Measurements from ENCODE around the gene RNF8.
A peak's percentile ranks its signal among the peaks of the same experiment; 100 is the strongest.

Gene RNF8

DNA sequence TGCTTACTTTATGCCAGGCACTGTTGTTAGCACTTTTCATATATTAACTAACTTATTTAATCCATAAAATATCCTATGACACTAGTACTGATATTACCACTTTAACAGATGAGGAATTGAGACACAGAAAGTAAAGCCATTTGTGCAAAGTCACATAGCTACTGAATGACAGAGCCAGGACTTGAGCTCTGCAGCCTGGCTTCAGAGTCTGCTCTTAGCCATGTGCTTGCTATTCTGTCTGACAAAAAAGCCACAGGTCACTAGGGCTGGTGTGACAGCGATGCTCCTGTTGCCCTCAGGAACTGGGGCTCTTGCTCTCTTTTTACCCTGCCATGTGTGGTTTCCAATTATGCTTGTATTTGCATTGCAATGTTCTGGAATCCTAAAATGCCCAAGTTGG lies 44.7 kb upstream of the RNF8 start:
- no peak overlapping the region for H3K4me3 ChIP-seq (ENCODE audit: low read depth, low read length)
- no peak for DNase-seq (ENCODE audit: low read depth)
- TF ChIP-seq, protein P1, sequence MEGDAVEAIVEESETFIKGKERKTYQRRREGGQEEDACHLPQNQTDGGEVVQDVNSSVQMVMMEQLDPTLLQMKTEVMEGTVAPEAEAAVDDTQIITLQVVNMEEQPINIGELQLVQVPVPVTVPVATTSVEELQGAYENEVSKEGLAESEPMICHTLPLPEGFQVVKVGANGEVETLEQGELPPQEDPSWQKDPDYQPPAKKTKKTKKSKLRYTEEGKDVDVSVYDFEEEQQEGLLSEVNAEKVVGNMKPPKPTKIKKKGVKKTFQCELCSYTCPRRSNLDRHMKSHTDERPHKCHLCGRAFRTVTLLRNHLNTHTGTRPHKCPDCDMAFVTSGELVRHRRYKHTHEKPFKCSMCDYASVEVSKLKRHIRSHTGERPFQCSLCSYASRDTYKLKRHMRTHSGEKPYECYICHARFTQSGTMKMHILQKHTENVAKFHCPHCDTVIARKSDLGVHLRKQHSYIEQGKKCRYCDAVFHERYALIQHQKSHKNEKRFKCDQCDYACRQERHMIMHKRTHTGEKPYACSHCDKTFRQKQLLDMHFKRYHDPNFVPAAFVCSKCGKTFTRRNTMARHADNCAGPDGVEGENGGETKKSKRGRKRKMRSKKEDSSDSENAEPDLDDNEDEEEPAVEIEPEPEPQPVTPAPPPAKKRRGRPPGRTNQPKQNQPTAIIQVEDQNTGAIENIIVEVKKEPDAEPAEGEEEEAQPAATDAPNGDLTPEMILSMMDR (IDR thresholded peaks at IDR 0.05; ENCODE audit: insufficient read depth, low read depth, low read length, missing control alignments) = no peak

DNA sequence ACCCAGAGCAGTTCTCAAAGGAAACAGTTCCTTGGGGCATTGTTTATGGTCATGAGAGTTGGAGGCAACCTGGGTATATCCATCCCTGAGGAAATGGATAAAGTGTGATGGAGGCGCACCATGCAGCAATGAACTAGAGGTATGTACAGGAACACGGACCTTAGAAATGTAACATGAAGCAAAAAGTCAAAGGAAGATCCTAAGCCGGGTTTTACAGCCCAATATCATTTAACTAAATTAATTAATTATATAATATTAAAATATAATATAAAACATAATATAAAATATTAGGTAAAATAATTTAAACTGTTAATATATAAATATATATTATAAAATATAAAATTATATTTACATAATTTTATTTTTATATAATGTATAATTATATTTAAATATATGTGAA lies 44.1 kb upstream of the RNF8 start:
- H3K4me3 ChIP-seq (ENCODE audit: low read depth, low read length) = no peak overlapping the region
- TF ChIP-seq, protein P1 (IDR thresholded peaks at IDR 0.05; ENCODE audit: insufficient read depth, low read depth, low read length, missing control alignments) = no peak
- DNase-seq (ENCODE audit: low read depth) = no peak

DNA sequence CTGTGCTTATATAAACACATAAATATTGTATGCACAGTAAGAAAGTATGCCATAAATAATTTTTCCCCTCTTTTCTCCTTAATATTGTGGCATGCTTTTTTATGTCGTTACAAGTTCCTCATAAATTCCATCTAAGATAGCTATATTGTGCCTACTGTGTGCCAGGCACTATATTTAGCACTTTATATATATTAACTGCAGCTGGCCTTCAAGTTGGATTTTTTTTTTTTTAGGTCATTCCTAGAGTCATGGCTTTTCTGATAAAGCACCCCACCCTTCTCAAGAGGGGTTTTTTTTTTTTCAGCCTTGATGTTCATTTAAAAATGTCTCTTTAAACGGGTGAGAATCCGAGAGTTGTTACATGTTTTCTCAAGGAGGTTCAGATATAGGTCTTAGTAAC lies 42.8 kb upstream of the RNF8 start:
- TF ChIP-seq, protein P1 (IDR thresholded peaks at IDR 0.05; ENCODE audit: insufficient read depth, low read depth, low read length, missing control alignments) = no peak
- no peak overlapping the region for H3K4me3 ChIP-seq (ENCODE audit: low read depth, low read length)
- DNase-seq (ENCODE audit: low read depth) = no peak

DNA sequence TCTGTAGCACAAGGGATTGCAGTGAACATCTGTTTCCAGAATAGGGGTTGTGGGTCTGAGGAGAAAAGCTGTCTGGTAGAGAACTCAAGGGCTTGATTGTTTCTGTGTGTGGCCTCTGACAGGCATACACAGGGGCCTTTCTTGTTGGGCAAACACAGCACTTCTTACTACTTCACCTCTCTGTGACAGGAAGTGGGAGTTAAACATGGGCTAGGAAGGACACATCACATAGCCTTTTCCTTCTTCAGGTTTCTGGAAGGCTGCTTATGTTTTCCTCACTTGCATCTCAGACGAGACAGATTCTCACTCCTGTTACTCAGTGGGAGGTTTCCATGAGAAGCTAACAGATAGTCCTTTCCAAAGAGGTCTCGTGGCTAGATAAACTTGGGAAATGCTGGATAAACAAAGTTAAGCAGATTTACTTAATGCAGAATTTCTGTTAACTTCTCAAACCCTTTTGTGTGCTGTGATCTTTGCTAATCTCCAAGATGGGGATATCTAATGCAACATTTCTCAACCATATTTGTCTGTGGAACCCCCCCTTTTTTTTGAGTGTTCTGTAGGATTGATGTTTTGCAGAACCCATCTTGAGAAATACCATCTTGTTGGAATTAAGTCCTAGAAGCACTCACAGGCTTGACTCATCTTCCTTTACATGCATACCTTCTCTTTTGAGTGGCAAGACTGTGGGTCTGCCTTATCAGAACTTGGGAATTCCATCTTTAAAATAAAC lies 41.9 kb upstream of the RNF8 start:
- H3K4me3 ChIP-seq (ENCODE audit: low read depth, low read length) = no peak overlapping the region
- DNase-seq (ENCODE audit: low read depth) = no peak
- TF ChIP-seq, protein P1 (IDR thresholded peaks at IDR 0.05; ENCODE audit: insufficient read depth, low read depth, low read length, missing control alignments) = no peak

DNA sequence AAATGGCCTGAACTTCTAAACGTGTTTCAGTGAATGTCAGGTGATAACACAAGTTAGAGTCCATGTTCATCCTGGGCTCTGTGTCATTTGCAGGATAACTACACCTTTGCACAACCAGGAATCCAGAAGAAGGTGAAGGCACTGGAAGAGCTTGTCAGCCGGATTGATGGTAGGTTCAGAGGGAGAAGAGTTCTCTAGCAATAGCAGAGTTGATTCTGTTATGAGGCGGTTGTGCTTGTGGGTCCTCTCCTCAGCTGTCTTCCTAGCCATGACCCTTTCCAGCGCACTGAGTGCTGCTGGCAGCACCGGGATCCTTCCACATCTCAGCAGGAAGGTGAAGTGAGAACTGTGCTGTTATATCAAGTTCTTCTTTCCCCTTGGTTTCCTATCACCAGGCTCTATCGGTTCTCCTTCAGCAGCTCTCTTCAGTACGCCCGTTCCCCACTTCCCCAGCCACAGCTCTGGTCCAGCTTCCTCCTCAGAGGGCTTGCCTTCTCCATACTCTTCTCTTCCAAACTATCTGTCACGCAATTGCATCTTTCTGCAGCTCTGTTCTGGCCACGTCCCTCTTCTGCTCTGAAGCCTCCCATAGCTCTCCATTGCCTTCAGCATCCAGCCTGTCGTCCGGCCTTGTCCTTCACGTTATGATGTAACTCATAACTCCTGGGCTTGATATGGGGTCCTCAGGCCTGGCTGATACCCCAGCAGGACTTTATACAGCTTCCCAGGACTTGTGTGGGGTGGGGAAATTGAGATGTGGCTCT lies 39.9 kb upstream of the RNF8 start:
- TF ChIP-seq, protein P1 (IDR thresholded peaks at IDR 0.05; ENCODE audit: insufficient read depth, low read depth, low read length, missing control alignments) = no peak
- DNase-seq (ENCODE audit: low read depth) = no peak
- H3K4me3 ChIP-seq (ENCODE audit: low read depth, low read length) = no peak overlapping the region

DNA sequence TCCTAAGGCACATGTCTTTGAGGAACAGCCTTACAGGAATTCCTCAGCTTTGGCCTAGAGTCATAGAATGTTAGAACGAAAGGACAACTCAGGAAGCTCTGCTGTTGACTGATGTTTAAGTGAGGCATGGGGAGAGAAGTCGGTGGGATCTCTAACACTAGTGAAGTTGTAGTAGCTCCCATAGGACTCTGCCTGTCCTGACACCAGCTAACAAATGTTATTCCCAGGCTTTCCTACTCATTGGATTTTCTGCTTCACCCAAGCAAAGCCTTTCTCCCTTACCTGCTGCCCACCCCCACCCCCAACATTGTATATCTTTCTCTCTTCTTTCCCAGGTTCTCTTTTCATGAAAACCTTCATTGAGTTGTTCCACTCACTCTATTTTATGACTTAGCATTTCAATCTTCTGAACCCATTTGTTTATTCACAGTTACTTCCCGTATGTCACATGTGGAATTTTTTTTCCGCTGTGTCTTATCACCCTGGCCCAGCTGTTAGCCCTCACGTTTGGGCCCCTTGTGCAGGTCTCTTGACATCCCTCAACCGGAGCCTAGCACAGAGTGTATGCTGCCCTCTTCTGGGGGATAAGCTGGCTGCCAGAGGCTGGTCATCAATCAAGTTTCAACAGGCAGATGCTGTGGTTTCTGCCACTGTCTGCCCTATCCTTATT lies 39.2 kb upstream of the RNF8 start:
- no peak overlapping the region for H3K4me3 ChIP-seq (ENCODE audit: low read depth, low read length)
- peak; percentile 66 for DNase-seq (ENCODE audit: low read depth)
- TF ChIP-seq, protein P1 (IDR thresholded peaks at IDR 0.05; ENCODE audit: insufficient read depth, low read depth, low read length, missing control alignments) = peak; percentile 61

All from GM12865 (cell line).